ENCODE results near the gene OGFR. TPM values are rescaled to one million over a fixed set of nuclear protein-coding genes. Genes with fewer than 3 reads are reported as not detected.

Gene OGFR
- total and polyA plus RNA-seq, 2 donors = 18.7 to 47.2 TPM

DNA sequence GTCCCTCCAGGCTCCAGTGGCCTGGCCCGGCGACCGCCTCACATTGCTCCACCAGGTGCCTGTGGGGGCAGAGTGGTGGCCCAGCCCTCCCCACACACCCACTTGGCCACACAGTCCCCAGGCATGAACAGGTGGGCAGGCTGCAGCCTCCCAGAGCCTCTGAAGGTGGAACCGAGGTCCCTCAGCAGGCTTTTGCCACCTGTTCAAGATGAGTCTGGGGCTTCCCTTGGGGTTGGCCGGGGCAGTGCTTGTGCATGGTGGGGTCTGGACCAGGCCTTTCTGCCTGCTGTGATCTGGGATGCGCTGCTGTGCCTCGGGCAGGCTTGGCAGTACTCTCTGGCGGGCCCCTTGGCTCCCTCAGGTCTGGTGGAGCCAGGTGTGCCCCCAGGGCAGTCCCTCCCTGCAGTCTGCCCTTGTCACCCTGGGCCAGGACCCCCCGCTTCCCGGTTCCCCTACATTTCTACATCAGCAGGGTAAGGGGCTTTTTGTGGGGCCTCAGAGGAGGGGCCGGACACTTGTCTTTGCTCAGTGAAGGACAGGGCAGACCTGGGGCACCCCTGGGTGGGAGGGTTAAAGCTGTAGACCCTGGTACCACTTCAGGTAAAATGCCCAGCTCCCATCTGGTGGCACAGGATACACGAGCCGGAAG is 9.5 kb downstream of the OGFR start:
- DNase-seq (ENCODE audit: extremely low spot score) = no peak
- peaks cover 4% of the 10 kb centered on the region for H3K4me1 ChIP-seq (ENCODE audit: insufficient read depth)
- H3K4me3 ChIP-seq (ENCODE audit: low read depth, low read length) = no peak overlapping the region
- H3K36me3 ChIP-seq (ENCODE audit: insufficient read depth) = peaks cover 10% of the 10 kb centered on the region
- WGBS = 81% methylated on average over 13 of the region's 13 CpGs
- no peak overlapping the region for H3K27ac ChIP-seq (ENCODE audit: low read depth)

DNA sequence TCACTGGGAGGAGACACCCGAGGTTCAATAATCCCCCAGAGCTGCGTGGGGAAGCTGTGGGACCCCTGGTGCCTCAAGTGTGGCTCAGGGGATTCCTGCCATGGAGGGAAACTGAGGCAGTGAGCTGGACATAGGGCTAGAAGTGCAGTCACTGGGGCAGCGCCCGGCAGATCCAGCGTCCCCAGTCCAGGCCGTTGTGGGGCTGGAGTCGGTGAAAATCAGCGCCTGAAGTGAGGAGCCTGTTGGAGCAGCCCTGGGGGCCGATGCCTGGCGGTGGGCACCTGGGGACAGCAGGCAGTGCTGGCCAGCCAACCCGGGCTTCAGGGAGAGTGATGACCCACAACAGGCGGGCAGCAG is 10.1 kb downstream of the OGFR start:
- Histone ChIP-seq H3K36me3 (ENCODE audit: insufficient read depth) (peaks cover 10% of the 10 kb centered on the region), H3K4me1 (ENCODE audit: insufficient read depth) (peaks cover 4% of the 10 kb centered on the region), H3K27ac (ENCODE audit: low read depth) (no peak overlapping the region), H3K4me3 (ENCODE audit: low read depth, low read length) (no peak overlapping the region)
- no peak for DNase-seq (ENCODE audit: extremely low spot score)
- WGBS = 72% methylated on average over 12 of the region's 12 CpGs

DNA sequence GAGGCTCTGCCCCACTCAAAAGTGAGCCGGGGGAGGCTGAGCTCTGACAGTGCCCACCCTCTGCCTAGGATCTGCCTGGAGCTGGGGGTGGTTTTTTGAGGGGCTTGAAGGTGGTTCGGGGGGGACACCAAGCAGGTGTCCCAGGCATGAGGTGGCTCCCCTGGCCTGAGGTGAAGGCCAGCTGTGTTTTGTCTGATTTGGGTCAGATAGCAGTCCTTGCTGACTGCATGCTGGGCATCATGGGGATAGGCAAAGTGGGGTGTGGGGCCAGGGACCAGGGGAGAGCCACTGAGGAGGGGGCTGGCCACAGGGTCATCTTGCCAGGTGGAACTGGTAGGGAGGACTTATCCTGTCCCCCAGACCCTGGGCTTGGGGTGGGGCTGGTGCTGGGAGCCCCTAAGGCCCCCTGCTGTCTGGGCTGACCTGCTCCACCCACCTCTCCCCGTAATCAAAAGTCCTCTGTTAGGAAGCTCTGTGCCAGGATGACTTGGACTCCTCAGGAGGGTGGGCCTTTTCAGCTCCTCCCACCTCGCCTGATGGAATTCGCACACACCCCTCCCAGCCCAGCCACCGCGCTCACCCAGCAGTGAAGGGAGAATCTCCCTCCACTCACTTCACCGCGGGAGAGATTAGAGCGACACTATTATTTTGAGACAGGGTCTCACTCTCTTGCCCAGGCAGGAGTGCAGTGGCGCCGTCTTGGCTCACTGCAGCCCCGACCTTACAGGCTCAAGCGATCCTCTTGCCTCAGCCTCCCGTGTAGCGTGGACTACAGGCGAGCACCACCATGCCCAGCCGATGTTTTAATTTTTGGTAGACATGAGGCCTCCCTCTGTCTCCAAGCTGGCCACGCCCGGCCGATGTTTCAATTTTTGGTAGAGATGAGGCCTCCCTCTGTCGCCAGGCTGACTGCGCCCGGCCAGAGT is 10.7 kb downstream of the OGFR start:
- Histone ChIP-seq H3K27ac (ENCODE audit: low read depth) (no peak overlapping the region), H3K36me3 (ENCODE audit: insufficient read depth) (peaks cover 10% of the 10 kb centered on the region), H3K4me3 (ENCODE audit: low read depth, low read length) (no peak overlapping the region), H3K4me1 (ENCODE audit: insufficient read depth) (peaks cover 4% of the 10 kb centered on the region)
- 37% methylated on average over 24 of the region's 24 CpGs for WGBS
- DNase-seq (ENCODE audit: extremely low spot score) = no peak

DNA sequence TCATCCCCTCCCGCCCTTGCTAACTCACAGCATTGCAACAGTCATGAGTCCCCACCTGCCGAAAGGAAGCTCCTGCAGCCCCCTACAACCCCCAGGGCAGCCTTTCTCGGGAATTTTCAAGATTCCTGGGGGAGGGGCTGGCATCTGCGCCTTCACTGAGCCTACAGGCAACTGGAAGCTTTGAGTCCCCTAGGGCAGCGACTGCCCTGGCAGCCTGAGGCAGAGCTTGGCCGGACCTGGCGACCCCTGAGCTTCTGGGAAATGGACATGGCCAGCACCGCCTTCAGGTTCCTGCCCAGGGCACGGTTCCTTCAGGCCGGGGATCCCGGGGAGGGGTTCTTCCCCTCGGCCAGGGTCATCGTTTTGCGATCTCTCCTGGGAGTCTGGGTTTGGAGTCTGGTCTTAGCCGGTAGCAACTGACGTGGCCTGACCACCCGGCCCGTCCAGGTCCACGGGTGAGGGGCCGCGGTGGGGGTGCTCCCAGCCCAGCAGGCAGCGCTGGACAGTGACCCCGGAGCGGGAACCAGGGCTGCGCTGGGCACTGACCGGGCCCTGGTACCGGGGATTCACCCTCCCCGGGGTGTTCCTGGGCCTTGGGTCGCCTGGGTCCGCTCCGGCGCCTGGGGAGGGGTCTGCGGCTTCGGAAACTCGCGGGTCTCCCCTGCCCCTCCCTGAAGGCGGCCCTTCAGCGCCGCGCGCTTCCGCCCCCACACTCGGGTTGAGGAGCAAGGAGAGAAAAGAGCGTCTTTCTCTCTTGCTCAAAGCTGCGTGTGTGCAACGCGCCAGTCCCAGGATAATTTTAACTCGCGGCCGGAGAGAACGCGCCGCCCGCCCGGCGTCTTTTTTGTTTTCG is 11.6 kb downstream of the OGFR start:
- no peak overlapping the region for H3K27ac ChIP-seq (ENCODE audit: low read depth)
- H3K4me1 ChIP-seq (ENCODE audit: insufficient read depth) = peaks cover 4% of the 10 kb centered on the region
- WGBS = 4% methylated on average over 57 of the region's 57 CpGs

DNA sequence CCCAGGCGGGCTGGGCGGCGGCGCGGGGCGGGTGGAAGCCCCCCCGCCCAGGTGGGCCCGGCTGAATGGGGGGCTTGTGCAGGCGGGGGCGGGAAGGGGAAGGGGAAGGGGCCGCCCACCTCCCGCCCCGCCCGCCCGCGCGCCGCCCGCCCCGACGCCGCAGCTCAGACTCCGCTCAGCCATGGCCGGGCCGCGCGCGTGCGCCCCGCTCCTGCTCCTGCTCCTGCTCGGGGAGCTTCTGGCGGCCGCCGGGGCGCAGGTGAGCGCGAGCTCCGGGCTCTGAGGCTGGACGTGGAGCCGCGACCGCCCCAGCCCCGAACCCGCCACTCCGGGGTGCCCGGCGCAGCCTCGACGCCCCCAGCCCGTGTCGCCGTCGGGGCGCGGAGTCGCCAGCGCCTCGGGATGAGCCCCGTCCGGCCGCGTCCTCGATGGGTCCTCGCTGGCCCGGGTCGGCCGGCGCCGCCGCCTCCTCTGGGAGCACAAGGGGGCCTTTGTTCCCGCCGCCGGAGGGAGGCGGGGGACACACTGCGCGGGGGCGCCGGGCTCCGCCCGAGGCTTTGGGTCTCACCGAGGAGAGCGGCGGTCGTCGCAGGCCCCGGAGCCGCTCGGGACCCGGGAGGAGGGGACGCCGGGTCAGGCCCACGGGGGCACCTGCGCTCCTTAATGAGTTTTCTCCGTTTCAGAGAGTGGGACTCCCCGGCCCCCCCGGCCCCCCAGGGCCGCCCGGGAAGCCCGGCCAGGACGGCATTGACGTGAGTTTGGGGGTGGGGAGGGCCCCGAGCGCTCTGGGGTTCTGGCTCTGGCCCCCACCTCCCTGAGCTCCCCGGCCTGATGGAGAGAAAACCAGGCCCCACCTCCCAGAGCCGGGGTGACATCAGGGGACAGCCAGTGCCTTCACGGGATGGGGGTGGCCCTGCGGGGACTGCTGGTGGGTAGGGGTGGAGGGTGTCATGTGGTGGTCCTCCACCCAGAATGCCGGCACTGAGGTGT is 12.5 kb downstream of the OGFR start, which contains the start of gene COL9A3:
Gene COL9A3 (plus strand): TSS at position 167 of the 990 bp plus-strand sequence. CDS start 15 bp downstream, at position 182.
- 7% methylated on average over 107 of the region's 108 CpGs for WGBS
- no peak within 1 kb of the TSS for H3K4me3 ChIP-seq (ENCODE audit: low read depth, low read length)
- H3K36me3 ChIP-seq (ENCODE audit: insufficient read depth) = peaks cover 7% of the 10 kb centered on the region
- no peak for DNase-seq (ENCODE audit: extremely low spot score)
- no peak within 1 kb of the TSS for H3K27ac ChIP-seq (ENCODE audit: low read depth)
- peaks cover 4% of the 10 kb centered on the region for H3K4me1 ChIP-seq (ENCODE audit: insufficient read depth)

More for the DNA sequence above, 11.6 kb downstream of the OGFR start:
- Histone ChIP-seq H3K4me3 (ENCODE audit: low read depth, low read length) (no peak overlapping the region), H3K36me3 (ENCODE audit: insufficient read depth) (peaks cover 10% of the 10 kb centered on the region)
- DNase-seq (ENCODE audit: extremely low spot score) = no peak

DNA sequence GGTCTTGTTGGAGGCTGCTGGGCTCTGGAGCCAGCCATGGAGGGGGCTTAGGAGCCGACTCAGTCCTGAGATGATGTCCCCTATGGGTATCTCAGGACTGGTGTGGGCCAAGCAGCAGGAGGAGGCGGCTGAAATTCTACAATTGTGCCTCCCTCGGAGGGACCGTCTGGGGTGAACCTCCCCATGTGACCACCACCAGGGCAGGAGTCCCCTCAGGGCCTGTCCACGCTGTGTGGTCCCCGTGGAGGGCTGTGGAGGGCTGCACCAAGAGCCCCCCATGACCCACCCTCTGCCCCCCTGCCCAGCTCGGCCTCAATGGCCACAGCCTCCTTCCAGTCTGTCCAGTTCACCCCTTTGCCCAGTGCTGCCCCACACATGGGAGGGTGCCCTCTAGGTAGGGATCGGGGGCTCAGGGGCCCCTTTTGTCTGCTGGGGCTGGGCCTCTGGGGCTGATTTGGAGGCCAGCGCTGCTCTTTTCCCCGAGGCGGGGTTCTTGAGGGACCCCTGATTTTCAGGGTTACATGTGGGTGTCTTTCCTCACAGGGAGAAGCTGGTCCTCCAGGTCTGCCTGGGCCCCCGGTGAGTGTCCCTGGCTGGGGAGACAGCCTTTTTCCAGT is 13.4 kb downstream of the OGFR start:
- Histone ChIP-seq H3K4me1 (ENCODE audit: insufficient read depth) (peaks cover 4% of the 10 kb centered on the region), H3K36me3 (ENCODE audit: insufficient read depth) (no peaks in the 10 kb centered on the region), H3K4me3 (ENCODE audit: low read depth, low read length) (no peak overlapping the region), H3K27ac (ENCODE audit: low read depth) (no peak overlapping the region)
- DNase-seq (ENCODE audit: extremely low spot score) = no peak
- WGBS = 62% methylated on average over 12 of the region's 12 CpGs

DNA sequence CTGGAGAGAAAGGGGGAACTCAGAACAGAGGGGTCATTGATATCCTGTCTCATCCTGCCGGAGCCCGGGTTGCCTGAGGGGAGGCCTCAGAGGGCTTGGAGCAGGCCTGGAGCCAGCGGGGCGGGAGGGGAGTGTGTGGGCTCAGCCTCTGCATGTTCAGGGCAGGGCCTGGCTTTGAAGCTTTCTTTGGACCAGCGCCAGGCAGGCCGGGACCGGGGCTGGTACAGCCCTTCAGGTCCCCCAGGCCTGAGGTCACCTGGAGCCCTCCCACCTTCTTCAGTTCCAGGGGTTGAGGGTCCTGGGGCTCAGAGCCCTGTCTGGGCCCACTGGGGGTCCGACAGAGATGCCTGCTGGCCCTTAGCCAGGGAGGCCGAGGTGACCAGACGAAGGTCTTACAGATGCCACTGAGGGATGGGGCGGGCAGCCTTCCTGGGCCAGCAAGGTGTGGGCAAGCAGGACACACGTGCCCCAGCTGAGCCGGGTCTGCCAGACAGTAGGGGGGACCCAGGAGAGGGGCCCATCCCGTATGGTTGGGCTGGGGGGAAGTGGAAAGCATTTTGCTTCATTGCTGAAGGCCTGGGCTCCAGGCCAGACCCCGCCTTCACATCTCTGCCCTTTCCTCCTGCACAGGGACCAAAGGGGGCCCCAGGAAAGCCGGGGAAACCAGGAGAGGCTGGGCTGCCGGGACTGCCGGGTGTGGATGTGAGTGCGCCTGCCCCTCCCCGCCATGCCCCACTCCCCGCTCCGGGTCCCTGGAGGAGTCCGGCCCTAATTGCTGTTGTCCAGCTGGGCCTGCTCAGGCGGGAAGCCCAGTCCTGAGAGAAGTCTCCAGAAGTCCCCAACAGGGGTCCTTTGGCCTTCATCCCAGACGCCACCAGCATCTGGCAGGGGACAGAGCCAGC is 14.2 kb downstream of the OGFR start:
- Histone ChIP-seq H3K27ac (ENCODE audit: low read depth) (no peak overlapping the region), H3K4me3 (ENCODE audit: low read depth, low read length) (no peak overlapping the region)

DNA sequence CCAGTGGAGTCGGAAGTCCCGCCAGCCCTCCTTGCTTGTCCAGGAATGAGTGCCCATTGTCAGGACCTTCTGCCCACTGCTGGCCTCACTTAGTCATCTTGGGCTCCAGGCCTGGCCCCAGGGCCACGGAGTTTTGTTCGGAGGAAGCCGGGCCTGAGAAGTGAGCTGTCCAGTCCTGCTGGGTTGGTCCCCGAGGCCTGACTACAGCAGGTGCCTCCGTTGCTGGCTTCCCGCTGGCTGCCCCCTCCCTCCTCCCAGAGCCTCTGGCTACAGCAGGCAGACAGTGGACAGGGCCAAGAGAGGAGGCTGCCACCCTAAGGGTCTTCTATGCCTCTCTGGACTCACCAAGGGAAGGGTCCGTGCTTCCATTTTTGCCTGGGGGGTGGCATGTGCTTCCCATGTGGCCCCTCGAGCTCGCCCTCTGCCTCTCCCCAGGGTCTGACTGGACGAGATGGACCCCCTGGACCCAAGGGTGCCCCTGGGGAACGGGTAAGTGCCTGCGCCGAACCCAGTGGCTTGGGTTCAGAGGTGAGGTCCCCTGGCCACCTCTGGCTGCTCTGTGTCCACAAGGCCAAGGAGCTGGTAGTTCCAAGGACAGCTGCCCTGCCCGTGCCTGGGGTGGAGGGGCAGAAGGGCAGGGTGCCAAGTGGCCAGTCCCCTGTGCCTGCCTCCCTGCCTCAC is 15.0 kb downstream of the OGFR start:
- no peaks in the 10 kb centered on the region for H3K36me3 ChIP-seq (ENCODE audit: insufficient read depth)
- H3K4me3 ChIP-seq (ENCODE audit: low read depth, low read length) = no peak overlapping the region
- DNase-seq (ENCODE audit: extremely low spot score) = no peak
- H3K27ac ChIP-seq (ENCODE audit: low read depth) = no peak overlapping the region
- H3K4me1 ChIP-seq (ENCODE audit: insufficient read depth) = peaks cover 4% of the 10 kb centered on the region
- WGBS = 62% methylated on average over 16 of the region's 16 CpGs

More for the DNA sequence above, 14.2 kb downstream of the OGFR start:
- DNase-seq (ENCODE audit: extremely low spot score) = no peak
- Histone ChIP-seq H3K4me1 (ENCODE audit: insufficient read depth) (peaks cover 4% of the 10 kb centered on the region), H3K36me3 (ENCODE audit: insufficient read depth) (no peaks in the 10 kb centered on the region)
- WGBS = 14% methylated on average over 25 of the region's 25 CpGs

DNA sequence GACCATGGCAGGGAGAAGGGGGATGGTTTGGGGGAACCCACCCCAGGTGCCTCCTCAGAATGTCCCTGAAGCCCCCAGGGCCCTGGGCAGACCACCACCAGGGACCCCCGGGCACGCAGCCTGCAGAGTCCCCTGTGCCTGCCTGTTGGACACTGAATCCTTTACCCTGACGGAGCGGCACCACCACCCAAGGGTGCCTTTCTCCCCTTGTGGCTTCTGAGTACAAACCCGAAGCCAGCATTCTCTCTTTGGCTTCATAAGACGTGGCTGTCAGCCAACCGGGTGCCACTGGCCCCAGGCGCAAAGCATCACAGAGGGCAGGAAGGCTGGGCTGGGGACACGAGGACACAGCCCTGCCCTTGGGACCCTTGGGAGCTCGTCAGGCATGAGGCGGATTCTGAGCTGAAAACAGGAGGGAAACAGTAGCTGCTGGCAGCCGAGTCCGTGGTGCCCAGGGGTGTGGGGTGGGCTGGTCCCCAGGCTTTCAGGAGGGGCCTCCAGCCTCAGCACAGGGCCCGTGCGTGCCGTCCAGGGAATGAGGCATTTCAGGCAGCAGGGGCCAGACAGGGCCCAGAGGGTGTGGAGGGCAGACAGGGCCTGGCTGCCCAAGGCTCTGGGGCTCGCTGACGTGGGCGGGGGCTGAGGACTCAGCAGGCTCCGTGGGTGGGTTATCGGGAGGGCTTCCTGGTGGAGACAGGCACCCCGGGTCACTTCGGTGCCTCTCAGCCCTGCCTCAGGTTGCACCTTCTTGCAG is 15.8 kb downstream of the OGFR start:
- Histone ChIP-seq H3K36me3 (ENCODE audit: insufficient read depth) (no peaks in the 10 kb centered on the region), H3K4me3 (ENCODE audit: low read depth, low read length) (no peak overlapping the region), H3K4me1 (ENCODE audit: insufficient read depth) (peaks cover 4% of the 10 kb centered on the region), H3K27ac (ENCODE audit: low read depth) (no peak overlapping the region)
- DNase-seq (ENCODE audit: extremely low spot score) = no peak
- 77% methylated on average over 23 of the region's 23 CpGs for WGBS

DNA sequence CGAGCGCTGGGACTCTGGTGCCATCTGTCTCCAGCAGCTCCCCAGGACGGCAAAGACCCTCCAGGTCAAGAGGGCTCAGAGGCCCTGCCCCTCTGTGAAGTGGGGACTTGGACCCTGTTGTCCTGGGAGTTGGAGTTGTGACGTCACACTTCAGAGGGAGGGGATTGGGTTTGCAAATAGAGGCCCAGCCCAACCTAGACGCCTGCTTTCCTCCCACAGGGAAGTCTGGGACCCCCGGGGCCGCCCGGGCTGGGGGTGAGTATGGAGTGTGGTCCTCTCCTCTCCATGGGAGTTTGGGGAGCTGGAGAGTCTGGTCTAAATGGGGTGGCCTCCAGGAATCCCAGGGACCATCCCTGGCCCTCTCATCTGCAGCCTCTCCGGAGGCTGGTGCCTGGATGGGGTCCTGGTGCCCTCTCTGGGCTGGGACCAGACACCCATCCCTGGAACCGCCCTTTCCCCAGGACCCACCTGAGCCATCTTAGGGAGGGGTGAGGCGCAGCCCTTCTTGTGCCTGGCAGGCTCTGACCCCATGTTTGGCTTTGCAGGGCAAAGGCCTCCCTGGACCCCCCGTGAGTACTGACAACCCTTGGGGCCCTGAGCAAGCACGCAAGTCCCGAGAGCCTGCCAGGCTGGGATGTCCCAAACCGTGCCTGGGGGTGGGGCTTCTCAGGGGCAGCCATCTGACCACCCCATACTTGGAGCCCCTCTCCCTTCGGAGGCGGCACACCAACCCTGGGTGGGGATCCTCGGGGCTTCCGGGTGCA is 16.5 kb downstream of the OGFR start:
- H3K27ac ChIP-seq (ENCODE audit: low read depth) = no peak overlapping the region
- 85% methylated on average over 19 of the region's 19 CpGs for WGBS
- no peak for DNase-seq (ENCODE audit: extremely low spot score)
- peaks cover 4% of the 10 kb centered on the region for H3K4me1 ChIP-seq (ENCODE audit: insufficient read depth)
- H3K36me3 ChIP-seq (ENCODE audit: insufficient read depth) = no peaks in the 10 kb centered on the region
- H3K4me3 ChIP-seq (ENCODE audit: low read depth, low read length) = no peak overlapping the region
